Fibroblast of skin of back (primary cell): ENCODE data around the gene RCAN2.
"Not testable (repeated sequence)": the region's sequence is repeated elsewhere in the genome, so short reads cannot be mapped to it uniquely, and the experiment has no call there.

ENCODE experiments used
- DNase-seq: peaks from one replicate; pipeline ENCODE4 v3.0.0-alpha.2; 2013

RCAN2 gene

GRCh38 chr6:46381579-46381978 is 109.7 kb downstream of the RCAN2 start:
- DNase-seq = no peak

- DNase-seq = no peak
These were observed 110.2 kb downstream of the RCAN2 start for GRCh38 chr6:46381057-46381456.

GRCh38 chr6:46380152-46380807 is 111.0 kb downstream of the RCAN2 start:
- DNase-seq = no peak

GRCh38 chr6:46378882-46379416 is 112.3 kb downstream of the RCAN2 start:
- DNase-seq = no peak

- no peak for DNase-seq
These were observed 112.9 kb downstream of the RCAN2 start for GRCh38 chr6:46378161-46378881.

GRCh38 chr6:46377209-46377608 is 114.0 kb downstream of the RCAN2 start:
- no peak for DNase-seq

GRCh38 chr6:46376562-46377061 is 114.6 kb downstream of the RCAN2 start:
- DNase-seq = no peak

GRCh38 chr6:46370622-46371021 is 120.6 kb downstream of the RCAN2 start:
- DNase-seq = no peak

- no peak for DNase-seq
These were observed 123.1 kb downstream of the RCAN2 start for GRCh38 chr6:46368169-46368536.

GRCh38 chr6:46367354-46368168 is 123.7 kb downstream of the RCAN2 start:
- DNase-seq = no peak

- no peak for DNase-seq
These were observed 124.9 kb downstream of the RCAN2 start for GRCh38 chr6:46366190-46366900.

- no peak for DNase-seq
These were observed 133.7 kb downstream of the RCAN2 start for GRCh38 chr6:46357591-46357990.

GRCh38 chr6:46356543-46356942 is 134.7 kb downstream of the RCAN2 start:
- no peak for DNase-seq

- DNase-seq = no peak
These were observed 137.7 kb downstream of the RCAN2 start for GRCh38 chr6:46353528-46353927.

- DNase-seq = no peak
These were observed 138.5 kb downstream of the RCAN2 start for GRCh38 chr6:46352541-46353268.

GRCh38 chr6:46350714-46351113 is 140.5 kb downstream of the RCAN2 start:
- DNase-seq = no peak

- DNase-seq = no peak
These were observed 143.6 kb downstream of the RCAN2 start for GRCh38 chr6:46347669-46348068.

GRCh38 chr6:46340246-46340645 is 151.0 kb downstream of the RCAN2 start:
- DNase-seq = no peak

- DNase-seq = no peak
These were observed 153.1 kb downstream of the RCAN2 start for GRCh38 chr6:46338131-46338530.

- no peak for DNase-seq
These were observed 156.8 kb downstream of the RCAN2 start for GRCh38 chr6:46334442-46334841.

- no peak for DNase-seq
These were observed 157.8 kb downstream of the RCAN2 start for GRCh38 chr6:46333481-46333880.

- DNase-seq = not testable (repeated sequence)
These were observed 158.8 kb downstream of the RCAN2 start for GRCh38 chr6:46332448-46332847.
